Mucosa of descending colon (tissue), 3 donors: Measurements from ENCODE around the gene FAM217A. TPM values are rescaled to one million over a fixed set of nuclear protein-coding genes. Genes with fewer than 3 reads are reported as not detected.
"Not testable (repeated sequence)": the region's sequence is repeated elsewhere in the genome, so short reads cannot be mapped to it uniquely, and the experiment has no call there.

Source experiments
- ATAC-seq: fragments of 200-7000 bp; cut with Tn5 transposase; one replicate; pipeline ENCODE4 v1.9.1; 2020; ENCODE audit warnings: mild to moderate bottlenecking, moderate library complexity
- DNase-seq, 3 donors: peaks; one replicate each; pipeline ENCODE4 v3.0.0-alpha.2; 2020
- H3K36me3 ChIP-seq: fragments of 200-600 bp; one replicate; pipeline ENCODE4 v1.8.0; 2021; ENCODE audit warnings: low read depth, mild to moderate bottlenecking
- H3K4me1 ChIP-seq: fragments of 200-600 bp; one replicate; pipeline ENCODE4 v1.8.0; 2021; ENCODE audit warnings: low read depth, mild to moderate bottlenecking
- H3K4me3 ChIP-seq: fragments of 200-600 bp; one replicate; pipeline ENCODE4 v1.8.0; 2021; ENCODE audit warnings: mild to moderate bottlenecking
- H3K9me3 ChIP-seq: fragments of 200-600 bp; one replicate; pipeline ENCODE4 v1.8.0; 2021; ENCODE audit warnings: mild to moderate bottlenecking
- intact Hi-C, 2 donors: fragments of 100-400 bp; cut with DNase I in 1 of 2; cut with micrococcal nuclease in 1 of 2; formaldehyde crosslinking; loops; one replicate each; pipeline versions ENCODE4 v1.11.0 to v1.11.1; 2022; cut with DNase I, micrococcal nuclease
- total RNA-seq, 3 donors: library from RNA; stranded (reverse); fragmentation: NEBNext Ultra II Directional in 2 of 3; extraction: Animal tissue kit (Norgen Biotek cat#: 25700) in 2 of 3; gene quantifications; one replicate each; pipeline versions ENCODE4 v1.2.1 to v1.2.4, GENCODE V29; 2021 to 2023
- TF ChIP-seq, protein P1 (sequence below): fragments of 200-600 bp; IDR thresholded peaks from one replicate; pipeline ENCODE4 v1.8.0; 2022; ENCODE audit warnings: antibody characterized with exemption, mild to moderate bottlenecking
- donor health status: DM: no; HTN: no; CAD: no; lungs with moderate emphysema.
- donor health status: DM: no; HTN: no; CAD: no.
- donor health status: DM: no; HTN: yes; CAD: no.

Gene FAM217A
- total RNA-seq, 3 donors from 2014 or later, result not detected

DNA sequence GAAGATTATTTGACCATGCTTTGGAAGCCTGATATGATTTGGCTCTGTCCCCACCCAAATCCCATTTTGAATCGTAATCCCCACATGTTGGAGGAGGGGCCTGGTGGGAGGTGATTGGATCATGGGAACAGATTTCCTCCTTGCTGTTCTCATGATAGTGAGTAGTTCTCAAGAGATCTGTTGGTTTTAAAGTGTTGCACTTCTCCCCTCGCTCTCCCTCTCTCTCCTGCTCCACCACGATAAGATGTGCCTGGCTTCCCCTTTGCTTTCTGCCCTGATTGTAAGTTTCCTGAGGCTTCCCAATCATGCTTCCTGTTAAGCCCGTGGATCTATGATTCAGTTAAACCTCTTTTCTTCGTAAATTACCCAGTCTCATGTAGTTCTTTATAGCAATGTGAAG is 21.7 kb upstream of the FAM217A start:
- TF ChIP-seq, protein P1, sequence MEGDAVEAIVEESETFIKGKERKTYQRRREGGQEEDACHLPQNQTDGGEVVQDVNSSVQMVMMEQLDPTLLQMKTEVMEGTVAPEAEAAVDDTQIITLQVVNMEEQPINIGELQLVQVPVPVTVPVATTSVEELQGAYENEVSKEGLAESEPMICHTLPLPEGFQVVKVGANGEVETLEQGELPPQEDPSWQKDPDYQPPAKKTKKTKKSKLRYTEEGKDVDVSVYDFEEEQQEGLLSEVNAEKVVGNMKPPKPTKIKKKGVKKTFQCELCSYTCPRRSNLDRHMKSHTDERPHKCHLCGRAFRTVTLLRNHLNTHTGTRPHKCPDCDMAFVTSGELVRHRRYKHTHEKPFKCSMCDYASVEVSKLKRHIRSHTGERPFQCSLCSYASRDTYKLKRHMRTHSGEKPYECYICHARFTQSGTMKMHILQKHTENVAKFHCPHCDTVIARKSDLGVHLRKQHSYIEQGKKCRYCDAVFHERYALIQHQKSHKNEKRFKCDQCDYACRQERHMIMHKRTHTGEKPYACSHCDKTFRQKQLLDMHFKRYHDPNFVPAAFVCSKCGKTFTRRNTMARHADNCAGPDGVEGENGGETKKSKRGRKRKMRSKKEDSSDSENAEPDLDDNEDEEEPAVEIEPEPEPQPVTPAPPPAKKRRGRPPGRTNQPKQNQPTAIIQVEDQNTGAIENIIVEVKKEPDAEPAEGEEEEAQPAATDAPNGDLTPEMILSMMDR, result no peak
- intact Hi-C loops, result no loop called here
- Histone ChIP-seq H3K4me3 (no peak overlapping the region), H3K9me3 (no peaks in the 10 kb centered on the region), H3K4me1 (no peaks in the 10 kb centered on the region), H3K36me3 (no peaks in the 10 kb centered on the region)
- DNase-seq (no peak), ATAC-seq (no peak)

DNA sequence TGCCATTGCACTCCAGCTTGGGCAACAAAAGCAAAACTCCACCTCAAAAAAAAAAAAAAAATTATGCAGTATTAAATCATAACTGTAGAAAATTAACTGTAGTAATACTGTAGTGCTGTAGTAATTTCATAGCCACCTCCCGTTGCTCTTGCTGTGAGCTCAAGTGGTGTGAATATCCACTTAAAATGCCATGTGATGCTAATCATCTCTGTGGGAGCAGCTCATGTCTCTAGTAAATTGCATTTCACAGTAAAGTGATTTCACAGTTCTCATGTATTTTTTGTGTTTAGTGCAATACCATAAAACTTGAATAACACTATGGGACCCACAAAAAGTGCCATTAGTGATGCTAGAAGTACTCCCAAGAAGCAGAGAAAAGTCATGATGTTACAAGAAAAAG is 14.4 kb upstream of the FAM217A start:
- Histone ChIP-seq H3K9me3 (no peaks in the 10 kb centered on the region), H3K36me3 (no peaks in the 10 kb centered on the region), H3K4me1 (peaks cover 12% of the 10 kb centered on the region), H3K4me3 (no peak overlapping the region)
- intact Hi-C loops, result no loop called here
- no peak for ATAC-seq
- DNase-seq, result no peak
- TF ChIP-seq, protein P1, result no peak

DNA sequence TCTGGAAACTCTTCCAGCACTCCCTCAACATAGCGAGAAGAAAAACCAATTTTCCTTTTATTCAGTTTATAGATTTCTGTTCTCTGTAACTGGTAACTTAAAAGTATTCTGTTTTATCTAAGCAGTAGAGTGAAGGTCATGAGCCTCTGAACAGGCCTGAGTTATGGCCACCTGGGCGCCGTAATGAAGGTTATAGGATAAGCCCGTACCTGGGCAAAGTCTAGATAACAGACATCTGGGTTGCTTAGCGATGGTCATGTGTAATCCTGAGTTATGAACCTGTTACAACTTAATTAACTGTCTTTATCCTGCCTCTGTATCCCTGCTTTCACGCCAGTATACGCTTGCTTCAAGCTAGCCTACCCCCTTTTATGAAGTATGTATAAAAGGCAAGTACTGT is 13.0 kb upstream of the FAM217A start:
- DNase-seq (peak in 2 of 3 donors; percentile 64 to 80), ATAC-seq (peak; percentile 89)
- Histone ChIP-seq H3K4me3 (no peak overlapping the region), H3K9me3 (no peaks in the 10 kb centered on the region), H3K36me3 (no peaks in the 10 kb centered on the region), H3K4me1 (peaks cover 14% of the 10 kb centered on the region)
- TF ChIP-seq, protein P1, result no peak
- intact Hi-C loops, result no loop called here

DNA sequence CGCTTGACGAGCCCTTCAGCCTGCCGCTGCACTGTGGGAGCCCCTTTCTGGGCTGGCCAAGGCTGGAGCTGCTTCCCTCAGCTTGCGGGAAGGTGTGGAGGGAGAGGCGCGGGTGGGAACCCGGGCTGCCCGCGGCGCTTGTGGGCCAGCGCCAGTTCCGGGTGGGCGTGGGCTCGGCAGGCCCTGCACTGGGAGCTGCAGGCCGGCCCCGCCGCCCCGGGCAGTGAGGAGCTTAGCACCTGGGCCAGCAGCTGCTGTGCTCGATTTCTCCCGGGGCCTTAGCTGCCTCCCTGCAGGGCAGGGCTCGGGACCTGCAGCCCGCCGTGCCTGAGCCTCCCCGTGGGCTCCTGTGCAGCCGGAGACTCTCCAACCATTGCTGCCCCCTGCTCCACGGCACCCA is 11.1 kb upstream of the FAM217A start:
- ATAC-seq, intact Hi-C loops: not testable (repeated sequence)
- peaks cover 14% of the 10 kb centered on the region for H3K4me1 ChIP-seq

DNA sequence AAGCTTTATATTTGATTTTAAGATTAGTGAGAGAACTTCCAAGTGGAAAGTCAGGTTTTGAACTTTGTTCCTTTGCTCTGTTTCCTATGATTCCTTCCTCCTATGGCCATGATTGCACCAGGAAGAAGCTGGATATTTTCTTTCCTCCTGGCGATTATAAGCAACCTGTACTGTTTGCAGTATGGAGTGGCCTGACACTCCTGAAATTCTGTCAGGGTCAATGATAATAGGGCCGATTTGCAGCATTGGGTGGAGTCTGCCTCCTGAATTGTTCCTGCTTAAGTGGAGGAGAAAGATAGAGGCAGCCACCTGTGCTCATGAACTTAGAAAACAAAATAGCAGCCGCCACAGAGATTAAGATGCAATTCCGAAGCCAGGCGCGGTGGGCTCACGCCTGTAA is 9.8 kb upstream of the FAM217A start:
- peak; percentile 93 for ATAC-seq

More for the DNA sequence above, 11.1 kb upstream of the FAM217A start:
- not testable (repeated sequence) for H3K36me3 ChIP-seq, DNase-seq, H3K9me3 ChIP-seq, H3K4me3 ChIP-seq

DNA sequence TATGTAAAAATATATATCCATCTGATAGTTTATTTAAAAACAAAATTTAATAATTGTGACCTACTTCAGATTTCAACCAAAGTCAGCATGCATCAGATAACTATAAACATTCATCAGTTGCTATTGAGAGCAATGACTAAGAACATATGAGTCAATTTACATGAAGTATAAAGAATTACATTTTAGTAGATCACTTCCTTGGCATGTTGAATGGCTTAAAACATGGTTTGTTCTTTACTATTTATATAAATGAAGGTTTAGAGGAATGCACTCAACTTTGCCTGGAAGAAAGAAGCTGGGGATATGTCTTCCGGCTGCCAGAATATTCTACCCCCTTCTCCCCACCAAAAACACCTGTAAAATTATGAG is 6.4 kb upstream of the FAM217A start:
- intact Hi-C loops, result no loop called here
- Histone ChIP-seq H3K4me1 (peaks cover 7% of the 10 kb centered on the region), H3K36me3 (no peaks in the 10 kb centered on the region), H3K9me3 (no peaks in the 10 kb centered on the region), H3K4me3 (no peak overlapping the region)
- ATAC-seq (no peak), DNase-seq (no peak)
- TF ChIP-seq, protein P1, result no peak

More for the DNA sequence above, 9.8 kb upstream of the FAM217A start:
- TF ChIP-seq, protein P1, result no peak
- peaks cover 14% of the 10 kb centered on the region for H3K4me1 ChIP-seq
- no peaks in the 10 kb centered on the region for H3K36me3 ChIP-seq
- H3K4me3 ChIP-seq, result no peak overlapping the region
- intact Hi-C loops, result no loop called here
- no peaks in the 10 kb centered on the region for H3K9me3 ChIP-seq
- DNase-seq, result peak in 2 of 3 donors; percentile 46 to 65
